BE2C (cell line): ENCODE results near the gene LUZP4.

Source experiments
- DNase-seq: peaks from one replicate; pipeline ENCODE4 v3.0.0-alpha.2; 2020
- H3K27me3 ChIP-seq: fragments of 250-450 bp; sonication (Bioruptor Pico); 2 replicates; pipeline ENCODE4 v1.5.1; 2020; ENCODE audit warnings: mild to moderate bottlenecking
- H3K36me3 ChIP-seq: fragments of 250-450 bp; sonication (Bioruptor Pico); 2 replicates; pipeline ENCODE4 v1.5.1; 2020; ENCODE audit warnings: mild to moderate bottlenecking
- H3K4me1 ChIP-seq: fragments of 250-450 bp; sonication (Bioruptor Pico); 2 replicates; pipeline ENCODE4 v1.5.1; 2020
- H3K4me3 ChIP-seq: 2 replicates; pipeline ENCODE4 v1.5.1; 2011; ENCODE audit warnings: low read depth, low read length
- H3K9me3 ChIP-seq: fragments of 250-450 bp; sonication (Bioruptor Pico); 2 replicates; pipeline ENCODE4 v1.5.1; 2020
- CTCF ChIP-seq: IDR thresholded peaks from 2 replicates; pipeline ENCODE4 v1.5.1; 2012; ENCODE audit warnings: mild to moderate bottlenecking, low read depth, low read length

Gene LUZP4

GRCh38 chrX:115261148-115261547, 28.4 kb upstream of the LUZP4 start:
- H3K4me1 ChIP-seq, result no peaks in the 10 kb centered on the region
- H3K4me3 ChIP-seq, result no peak overlapping the region
- TF ChIP-seq CTCF, result no peak
- H3K36me3 ChIP-seq, result no peaks in the 10 kb centered on the region
- H3K9me3 ChIP-seq, result no peaks in the 10 kb centered on the region
- H3K27me3 ChIP-seq, result no peaks in the 10 kb centered on the region
- DNase-seq, result no peak

GRCh38 chrX:115264009-115264408, 25.5 kb upstream of the LUZP4 start:
- Histone ChIP-seq H3K36me3 (no peaks in the 10 kb centered on the region), H3K27me3 (no peaks in the 10 kb centered on the region), H3K4me1 (no peaks in the 10 kb centered on the region), H3K4me3 (no peak overlapping the region), H3K9me3 (no peaks in the 10 kb centered on the region)
- DNase-seq, result no peak
- no peak for TF ChIP-seq CTCF

- no peak overlapping the region for H3K4me3 ChIP-seq
- no peak for DNase-seq
- H3K9me3 ChIP-seq, result no peaks in the 10 kb centered on the region
- H3K27me3 ChIP-seq, result no peaks in the 10 kb centered on the region
- TF ChIP-seq CTCF, result no peak
- no peaks in the 10 kb centered on the region for H3K4me1 ChIP-seq
- H3K36me3 ChIP-seq, result no peaks in the 10 kb centered on the region
Measured at GRCh38 chrX:115266300-115266699, 23.2 kb upstream of the LUZP4 start.

- H3K9me3 ChIP-seq, result no peaks in the 10 kb centered on the region
- TF ChIP-seq CTCF, result peak; percentile 58
- no peaks in the 10 kb centered on the region for H3K4me1 ChIP-seq
- no peaks in the 10 kb centered on the region for H3K36me3 ChIP-seq
- H3K27me3 ChIP-seq, result no peaks in the 10 kb centered on the region
- DNase-seq, result peak; percentile 7
- H3K4me3 ChIP-seq, result no peak overlapping the region
Measured at GRCh38 chrX:115268421-115268820, 21.1 kb upstream of the LUZP4 start.

- H3K4me1 ChIP-seq, result no peaks in the 10 kb centered on the region
- no peak for DNase-seq
- no peaks in the 10 kb centered on the region for H3K9me3 ChIP-seq
- H3K27me3 ChIP-seq, result no peaks in the 10 kb centered on the region
- TF ChIP-seq CTCF, result no peak
- no peak overlapping the region for H3K4me3 ChIP-seq
- no peaks in the 10 kb centered on the region for H3K36me3 ChIP-seq
Measured at GRCh38 chrX:115269051-115269683, 20.3 kb upstream of the LUZP4 start.

- TF ChIP-seq CTCF, result no peak
- no peak overlapping the region for H3K4me3 ChIP-seq
- no peaks in the 10 kb centered on the region for H3K27me3 ChIP-seq
Measured at GRCh38 chrX:115284877-115285276, 4.6 kb upstream of the LUZP4 start.

More at GRCh38 chrX:115284877-115285276, 4.6 kb upstream of the LUZP4 start:
- DNase-seq, result no peak
- peaks cover 3% of the 10 kb centered on the region; the same call in 1 of the 2 replicates for H3K4me1 ChIP-seq
- H3K9me3 ChIP-seq, result no peaks in the 10 kb centered on the region
- no peaks in the 10 kb centered on the region for H3K36me3 ChIP-seq
